Measurements from ENCODE around the gene TMEM222. TPM values are rescaled to one million over a fixed set of nuclear protein-coding genes. Genes with fewer than 3 reads are reported as not detected.

TMEM222 gene
- polyA plus RNA-seq, 1 of the 3 experiments (the other 2 are of a cell fraction) = 51.7 TPM

DNA sequence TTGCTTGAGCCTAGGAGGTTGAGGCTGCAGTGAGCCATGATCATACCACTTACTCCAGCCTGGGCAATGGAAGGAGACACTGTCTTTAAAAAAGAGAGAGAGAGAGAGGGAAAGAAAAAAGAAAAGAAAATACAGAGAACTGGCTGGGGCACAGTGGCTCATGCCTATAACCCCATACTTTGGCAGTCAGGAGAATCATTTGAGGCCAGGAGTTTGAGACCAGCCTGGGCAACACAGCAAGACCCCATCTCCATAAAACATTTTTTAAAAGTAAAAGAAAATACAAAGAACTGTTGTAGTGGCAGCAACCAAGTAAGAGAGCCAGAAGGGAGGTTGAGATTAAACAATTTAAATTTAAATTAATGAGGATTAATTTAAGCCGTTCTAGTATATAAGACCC is 47.8 kb upstream of the TMEM222 start:
- TF ChIP-seq RCOR1 (IDR thresholded peaks at IDR 0.05; ENCODE audit: low read length) (no peak), FOSL2 (IDR thresholded peaks at IDR 0.05; ENCODE audit: borderline replicate concordance, low read depth) (no peak), SMC3 (IDR thresholded peaks at IDR 0.05; ENCODE audit: low read depth, low read length) (no peak), FOXJ3 (CRISPR knock-in tag; IDR thresholded peaks at IDR 0.05) (no peak), GATA2 (CRISPR knock-in tag; IDR thresholded peaks at IDR 0.05) (no peak), RXRA (IDR thresholded peaks at IDR 0.05; ENCODE audit: borderline replicate concordance, low read depth) (no peak), YY1 (IDR thresholded peaks at IDR 0.05; ENCODE audit: low read depth) (no peak), MEF2A (IDR thresholded peaks at IDR 0.05; ENCODE audit: borderline replicate concordance, low read depth) (no peak), EZH2phosphoT487 (IDR thresholded peaks at IDR 0.05; ENCODE audit: borderline replicate concordance, low read depth) (no peak), POLR2AphosphoS5 (IDR thresholded peaks at IDR 0.05; ENCODE audit: low read depth, low read length) (no peak), CTCF (IDR thresholded peaks at IDR 0.05) (no peak), JUND (IDR thresholded peaks at IDR 0.05) (no peak), GABPA (IDR thresholded peaks at IDR 0.05; ENCODE audit: low read depth) (no peak), NRF1 (IDR thresholded peaks at IDR 0.05; ENCODE audit: low read depth, low read length) (no peak), EP300 (IDR thresholded peaks at IDR 0.05; ENCODE audit: borderline replicate concordance in 1 of 2, low read depth in 1 of 2, low read length in 1 of 2) (no peak)
- TF ChIP-seq, protein P1, sequence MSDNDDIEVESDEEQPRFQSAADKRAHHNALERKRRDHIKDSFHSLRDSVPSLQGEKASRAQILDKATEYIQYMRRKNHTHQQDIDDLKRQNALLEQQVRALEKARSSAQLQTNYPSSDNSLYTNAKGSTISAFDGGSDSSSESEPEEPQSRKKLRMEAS (IDR thresholded peaks at IDR 0.05; ENCODE audit: low read depth) = no peak
- TF ChIP-seq, protein P2, sequence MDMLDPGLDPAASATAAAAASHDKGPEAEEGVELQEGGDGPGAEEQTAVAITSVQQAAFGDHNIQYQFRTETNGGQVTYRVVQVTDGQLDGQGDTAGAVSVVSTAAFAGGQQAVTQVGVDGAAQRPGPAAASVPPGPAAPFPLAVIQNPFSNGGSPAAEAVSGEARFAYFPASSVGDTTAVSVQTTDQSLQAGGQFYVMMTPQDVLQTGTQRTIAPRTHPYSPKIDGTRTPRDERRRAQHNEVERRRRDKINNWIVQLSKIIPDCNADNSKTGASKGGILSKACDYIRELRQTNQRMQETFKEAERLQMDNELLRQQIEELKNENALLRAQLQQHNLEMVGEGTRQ (IDR thresholded peaks at IDR 0.05; ENCODE audit: borderline replicate concordance, low read depth, low read length) = no peak
- TF ChIP-seq, protein P3, sequence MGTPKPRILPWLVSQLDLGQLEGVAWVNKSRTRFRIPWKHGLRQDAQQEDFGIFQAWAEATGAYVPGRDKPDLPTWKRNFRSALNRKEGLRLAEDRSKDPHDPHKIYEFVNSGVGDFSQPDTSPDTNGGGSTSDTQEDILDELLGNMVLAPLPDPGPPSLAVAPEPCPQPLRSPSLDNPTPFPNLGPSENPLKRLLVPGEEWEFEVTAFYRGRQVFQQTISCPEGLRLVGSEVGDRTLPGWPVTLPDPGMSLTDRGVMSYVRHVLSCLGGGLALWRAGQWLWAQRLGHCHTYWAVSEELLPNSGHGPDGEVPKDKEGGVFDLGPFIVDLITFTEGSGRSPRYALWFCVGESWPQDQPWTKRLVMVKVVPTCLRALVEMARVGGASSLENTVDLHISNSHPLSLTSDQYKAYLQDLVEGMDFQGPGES (IDR thresholded peaks at IDR 0.05; ENCODE audit: low read depth, low read length) = no peak
- WGBS (ENCODE audit: low lambda C conversion rate) = 96% methylated on average over 1 of the region's 1 CpG

More for the DNA sequence above, 47.8 kb upstream of the TMEM222 start:
- H3K27ac ChIP-seq (ENCODE audit: low read depth in 2 of 2, low read length in 1 of 2) = no peak overlapping the region
- H3K4me1 ChIP-seq (ENCODE audit: control insufficient read depth in 1 of 2, insufficient read depth in 2 of 2, low read depth in 1 of 2, low read length in 1 of 2) = no peaks in the 10 kb centered on the region
- H3K4me3 ChIP-seq (ENCODE audit: low read depth in 2 of 2, low read length in 1 of 2) = no peak overlapping the region
- H4K20me1 ChIP-seq (ENCODE audit: insufficient read depth) = no peaks in the 10 kb centered on the region
- H3K79me2 ChIP-seq (ENCODE audit: insufficient read depth) = no peaks in the 10 kb centered on the region; the same call in 1 of the 2 replicates
- H3K9ac ChIP-seq = no peak overlapping the region
- H3F3A ChIP-seq (replicated peaks; ENCODE audit: insufficient read depth) = no peaks in the 10 kb centered on the region
- H3K27me3 ChIP-seq (ENCODE audit: insufficient read depth) = no peaks in the 10 kb centered on the region
- ChIA-PET POLR2A (no interaction called here), CTCF (interaction anchor here (1.6 kb wide), 1 partner anchor 10 kb away, joined by 6 read pairs; no protein-coding TSS in a partner anchor)
- H3K36me3 ChIP-seq (replicated peaks in 1 of 2; ENCODE audit: control insufficient read depth in 1 of 2, insufficient read depth in 2 of 2, low read length in 1 of 2) = no peaks in the 10 kb centered on the region
- H3K9me2 ChIP-seq = no peaks in the 10 kb centered on the region
- H3K9me3 ChIP-seq = no peaks in the 10 kb centered on the region
- no peak for DNase-seq
- H3K4me2 ChIP-seq = no peak overlapping the region
- H2AFZ ChIP-seq (ENCODE audit: low read depth) = no peak overlapping the region

All from SK-N-SH (cell line).